ENCODE data around the gene FAM3A. TPM values are rescaled to one million over a fixed set of nuclear protein-coding genes. Genes with fewer than 3 reads are reported as not detected.

Gene FAM3A
- polyA plus RNA-seq, 1 donor from 2014 or later = 19.5 TPM

- Histone ChIP-seq H3K27ac (ENCODE audit: low read length) (no peak overlapping the region), H3K36me3 (ENCODE audit: insufficient read depth, low read length) (no peaks in the 10 kb centered on the region), H4K20me1 (ENCODE audit: insufficient read depth) (no peaks in the 10 kb centered on the region), H3K9me3 (ENCODE audit: low read length) (no peaks in the 10 kb centered on the region), H3K4me3 (ENCODE audit: low read length) (no peak overlapping the region), H3K4me2 (ENCODE audit: low read length) (no peak overlapping the region), H3K27me3 (ENCODE audit: insufficient read depth, low read depth, low read length) (no peaks in the 10 kb centered on the region), H2AFZ (ENCODE audit: low read depth, low read length) (no peak overlapping the region), H3K79me2 (replicated peaks; ENCODE audit: insufficient read depth, low read length) (no peaks in the 10 kb centered on the region), H3K9ac (ENCODE audit: low read length) (no peak overlapping the region), H3K9me2 (ENCODE audit: insufficient read depth, low read length) (no peaks in the 10 kb centered on the region), H3F3A (ENCODE audit: insufficient read depth, low read length, poor library complexity, severe bottlenecking) (no peaks in the 10 kb centered on the region)
- TF ChIP-seq EZH2 (IDR thresholded peaks at IDR 0.05; ENCODE audit: borderline replicate concordance, insufficient read depth, low read length, poor library complexity, severe bottlenecking) = no peak
- no peak for TF ChIP-seq CTCF (IDR thresholded peaks at IDR 0.05; ENCODE audit: poor library complexity, severe bottlenecking)
- TF ChIP-seq RAD21 (conservative IDR thresholded peaks at IDR 0.05) = no peak
- TF ChIP-seq MXI1 (conservative IDR thresholded peaks at IDR 0.05; ENCODE audit: poor library complexity, severe bottlenecking) = no peak
- TF ChIP-seq, protein P1, sequence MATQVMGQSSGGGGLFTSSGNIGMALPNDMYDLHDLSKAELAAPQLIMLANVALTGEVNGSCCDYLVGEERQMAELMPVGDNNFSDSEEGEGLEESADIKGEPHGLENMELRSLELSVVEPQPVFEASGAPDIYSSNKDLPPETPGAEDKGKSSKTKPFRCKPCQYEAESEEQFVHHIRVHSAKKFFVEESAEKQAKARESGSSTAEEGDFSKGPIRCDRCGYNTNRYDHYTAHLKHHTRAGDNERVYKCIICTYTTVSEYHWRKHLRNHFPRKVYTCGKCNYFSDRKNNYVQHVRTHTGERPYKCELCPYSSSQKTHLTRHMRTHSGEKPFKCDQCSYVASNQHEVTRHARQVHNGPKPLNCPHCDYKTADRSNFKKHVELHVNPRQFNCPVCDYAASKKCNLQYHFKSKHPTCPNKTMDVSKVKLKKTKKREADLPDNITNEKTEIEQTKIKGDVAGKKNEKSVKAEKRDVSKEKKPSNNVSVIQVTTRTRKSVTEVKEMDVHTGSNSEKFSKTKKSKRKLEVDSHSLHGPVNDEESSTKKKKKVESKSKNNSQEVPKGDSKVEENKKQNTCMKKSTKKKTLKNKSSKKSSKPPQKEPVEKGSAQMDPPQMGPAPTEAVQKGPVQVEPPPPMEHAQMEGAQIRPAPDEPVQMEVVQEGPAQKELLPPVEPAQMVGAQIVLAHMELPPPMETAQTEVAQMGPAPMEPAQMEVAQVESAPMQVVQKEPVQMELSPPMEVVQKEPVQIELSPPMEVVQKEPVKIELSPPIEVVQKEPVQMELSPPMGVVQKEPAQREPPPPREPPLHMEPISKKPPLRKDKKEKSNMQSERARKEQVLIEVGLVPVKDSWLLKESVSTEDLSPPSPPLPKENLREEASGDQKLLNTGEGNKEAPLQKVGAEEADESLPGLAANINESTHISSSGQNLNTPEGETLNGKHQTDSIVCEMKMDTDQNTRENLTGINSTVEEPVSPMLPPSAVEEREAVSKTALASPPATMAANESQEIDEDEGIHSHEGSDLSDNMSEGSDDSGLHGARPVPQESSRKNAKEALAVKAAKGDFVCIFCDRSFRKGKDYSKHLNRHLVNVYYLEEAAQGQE (IDR thresholded peaks at IDR 0.05; ENCODE audit: borderline replicate concordance) = no peak
- TF ChIP-seq POLR2AphosphoS5 (IDR thresholded peaks at IDR 0.05) = no peak
- no peak for TF ChIP-seq SMC3 (conservative IDR thresholded peaks at IDR 0.05; ENCODE audit: poor library complexity)
- no peak for TF ChIP-seq TAF1 (IDR thresholded peaks at IDR 0.05; ENCODE audit: low read depth)
- TF ChIP-seq EP300 (conservative IDR thresholded peaks at IDR 0.05; ENCODE audit: poor library complexity, severe bottlenecking) = no peak
Observed at GRCh38 chrX:154467556-154467955, 48.5 kb downstream of the FAM3A start.

GRCh38 chrX:154466907-154467306 is 49.1 kb downstream of the FAM3A start:
- TF ChIP-seq EZH2 (IDR thresholded peaks at IDR 0.05; ENCODE audit: borderline replicate concordance, insufficient read depth, low read length, poor library complexity, severe bottlenecking) = no peak
- no peak for TF ChIP-seq CTCF (IDR thresholded peaks at IDR 0.05; ENCODE audit: poor library complexity, severe bottlenecking)
- no peak for TF ChIP-seq POLR2AphosphoS5 (IDR thresholded peaks at IDR 0.05)
- no peak for TF ChIP-seq RAD21 (conservative IDR thresholded peaks at IDR 0.05)
- TF ChIP-seq, protein P1 (IDR thresholded peaks at IDR 0.05; ENCODE audit: borderline replicate concordance) = no peak
- no peak for TF ChIP-seq SMC3 (conservative IDR thresholded peaks at IDR 0.05; ENCODE audit: poor library complexity)
- no peak for TF ChIP-seq TAF1 (IDR thresholded peaks at IDR 0.05; ENCODE audit: low read depth)
- TF ChIP-seq MXI1 (conservative IDR thresholded peaks at IDR 0.05; ENCODE audit: poor library complexity, severe bottlenecking) = no peak
- no peak for TF ChIP-seq EP300 (conservative IDR thresholded peaks at IDR 0.05; ENCODE audit: poor library complexity, severe bottlenecking)
- H3K4me2 ChIP-seq (ENCODE audit: low read length) = no peak overlapping the region
- H3K36me3 ChIP-seq (ENCODE audit: insufficient read depth, low read length) = no peaks in the 10 kb centered on the region
- H3K9ac ChIP-seq (ENCODE audit: low read length) = no peak overlapping the region
- no peaks in the 10 kb centered on the region for H3K9me3 ChIP-seq (ENCODE audit: low read length)
- no peaks in the 10 kb centered on the region for H3F3A ChIP-seq (ENCODE audit: insufficient read depth, low read length, poor library complexity, severe bottlenecking)
- no peaks in the 10 kb centered on the region for H4K20me1 ChIP-seq (ENCODE audit: insufficient read depth)
- no peak overlapping the region for H3K4me3 ChIP-seq (ENCODE audit: low read length)
- H2AFZ ChIP-seq (ENCODE audit: low read depth, low read length) = no peak overlapping the region
- no peaks in the 10 kb centered on the region for H3K9me2 ChIP-seq (ENCODE audit: insufficient read depth, low read length)
- no peaks in the 10 kb centered on the region for H3K27me3 ChIP-seq (ENCODE audit: insufficient read depth, low read depth, low read length)
- H3K27ac ChIP-seq (ENCODE audit: low read length) = no peak overlapping the region
- H3K79me2 ChIP-seq (replicated peaks; ENCODE audit: insufficient read depth, low read length) = no peaks in the 10 kb centered on the region

All from neural cell (in vitro differentiated cells).